ENCODE data around the gene ESRRB.

The ESRRB gene

DNA sequence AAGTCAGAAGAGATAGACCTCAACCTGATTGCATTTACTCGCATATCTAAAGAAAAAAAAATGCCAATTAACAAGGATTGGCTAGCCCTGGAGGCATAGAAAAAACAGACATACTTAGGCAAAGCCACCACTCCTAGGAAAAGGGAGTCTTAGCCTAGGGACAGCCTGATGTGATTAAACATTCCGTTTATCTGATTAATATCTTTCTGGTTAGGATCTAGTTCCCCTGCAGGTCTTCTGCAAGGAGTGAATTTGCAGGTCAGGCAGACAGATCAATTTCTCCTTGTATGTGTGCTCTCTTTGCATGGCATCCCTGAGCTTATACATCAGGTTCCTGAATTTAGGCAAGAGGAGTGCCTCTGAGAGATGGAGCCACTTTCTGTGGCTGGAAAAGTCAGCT is 70.5 kb downstream of the ESRRB start:
- H3K27me3 ChIP-seq (ENCODE audit: insufficient read depth, low read depth, severe bottlenecking), result no peaks in the 10 kb centered on the region
- H3K27ac ChIP-seq, result no peak overlapping the region
- no peaks in the 10 kb centered on the region for H3K9me3 ChIP-seq (ENCODE audit: severe bottlenecking)
- H3K36me3 ChIP-seq, result no peaks in the 10 kb centered on the region
- TF ChIP-seq CTCF (IDR thresholded peaks at IDR 0.05; ENCODE audit: low read depth, low read length), result no peak
- no peak overlapping the region for H3K4me3 ChIP-seq (ENCODE audit: low read depth, low read length)
- no peak for DNase-seq

- Histone ChIP-seq H3K27ac (no peak overlapping the region), H3K27me3 (ENCODE audit: insufficient read depth, low read depth, severe bottlenecking) (no peaks in the 10 kb centered on the region), H3K36me3 (no peaks in the 10 kb centered on the region), H3K4me3 (ENCODE audit: low read depth, low read length) (no peak overlapping the region), H3K9me3 (ENCODE audit: severe bottlenecking) (no peaks in the 10 kb centered on the region)
- TF ChIP-seq CTCF (IDR thresholded peaks at IDR 0.05; ENCODE audit: low read depth, low read length), result no peak
- no peak for DNase-seq
These were observed 71.0 kb downstream of the ESRRB start for GRCh38 chr14:76446921-76447320.

- TF ChIP-seq CTCF (IDR thresholded peaks at IDR 0.05; ENCODE audit: low read depth, low read length), result no peak
- Histone ChIP-seq H3K36me3 (no peaks in the 10 kb centered on the region), H3K4me3 (ENCODE audit: low read depth, low read length) (no peak overlapping the region), H3K9me3 (ENCODE audit: severe bottlenecking) (no peaks in the 10 kb centered on the region), H3K27ac (no peak overlapping the region), H3K27me3 (ENCODE audit: insufficient read depth, low read depth, severe bottlenecking) (no peaks in the 10 kb centered on the region)
- no peak for DNase-seq
These were observed 74.5 kb downstream of the ESRRB start for GRCh38 chr14:76450476-76450875.

DNA sequence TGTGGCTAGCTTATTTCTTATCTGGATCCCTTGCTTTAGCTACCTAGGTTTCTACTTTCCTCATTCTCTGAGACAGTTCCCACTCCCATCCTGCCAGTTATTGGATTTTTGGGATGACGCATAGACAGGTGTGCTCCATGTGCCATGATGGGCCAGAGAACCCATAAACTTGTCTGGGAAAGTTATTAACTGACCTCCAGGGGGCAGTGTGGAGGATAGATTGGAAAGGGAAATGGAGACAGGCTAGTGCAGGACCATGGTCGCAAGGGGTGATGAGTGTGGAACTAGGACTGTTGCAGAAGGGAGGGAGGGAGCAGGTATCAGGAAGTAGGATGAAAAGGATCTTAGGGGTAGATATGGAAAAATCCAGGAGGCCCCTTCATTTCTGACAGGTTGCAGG is 80.3 kb downstream of the ESRRB start:
- TF ChIP-seq CTCF (IDR thresholded peaks at IDR 0.05; ENCODE audit: low read depth, low read length), result peak; percentile 56
- Histone ChIP-seq H3K27me3 (ENCODE audit: insufficient read depth, low read depth, severe bottlenecking) (no peaks in the 10 kb centered on the region), H3K9me3 (ENCODE audit: severe bottlenecking) (no peaks in the 10 kb centered on the region), H3K36me3 (no peaks in the 10 kb centered on the region), H3K4me3 (ENCODE audit: low read depth, low read length) (no peak overlapping the region), H3K27ac (no peak overlapping the region)
- peak; percentile 75 for DNase-seq

DNA sequence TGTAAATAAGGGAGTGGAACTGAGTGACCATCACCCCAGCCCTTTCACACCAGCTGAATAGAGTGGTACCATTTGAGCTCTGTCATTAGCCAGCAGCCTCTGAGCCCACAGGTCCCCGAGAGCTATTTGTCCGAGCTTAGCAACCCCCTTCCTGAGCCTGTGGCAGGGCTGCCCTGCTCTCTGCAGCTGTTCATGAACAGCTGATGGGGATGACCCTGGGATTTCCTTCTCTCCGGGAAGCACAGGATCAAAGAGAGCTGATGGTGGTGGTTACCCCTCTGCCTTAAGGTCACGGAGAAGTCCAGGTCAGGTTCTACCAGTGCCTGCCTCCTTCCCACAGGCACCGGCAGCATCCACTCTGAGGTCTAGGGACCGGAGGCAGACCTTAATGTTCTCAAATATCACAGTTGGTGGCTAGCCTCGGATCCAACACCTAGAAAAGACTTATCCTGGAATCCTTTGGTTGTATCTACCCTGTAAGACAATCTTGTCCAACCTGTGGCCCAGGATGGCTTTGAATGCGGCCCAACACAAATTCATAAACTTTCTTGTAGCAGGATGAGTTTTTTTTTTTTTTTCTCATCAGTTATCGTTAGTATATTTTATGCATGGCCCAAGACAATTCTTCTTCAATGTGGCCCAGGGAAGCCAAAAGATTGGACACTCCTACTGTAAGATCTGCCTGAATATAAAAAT is 81.1 kb downstream of the ESRRB start:
- no peak for TF ChIP-seq CTCF (IDR thresholded peaks at IDR 0.05; ENCODE audit: low read depth, low read length)
- peak; percentile 54 for DNase-seq
- Histone ChIP-seq H3K36me3 (no peaks in the 10 kb centered on the region), H3K9me3 (ENCODE audit: severe bottlenecking) (no peaks in the 10 kb centered on the region), H3K4me3 (ENCODE audit: low read depth, low read length) (no peak overlapping the region), H3K27ac (no peak overlapping the region), H3K27me3 (ENCODE audit: insufficient read depth, low read depth, severe bottlenecking) (no peaks in the 10 kb centered on the region)

GRCh38 chr14:76457841-76458240 is 81.9 kb downstream of the ESRRB start:
- no peak for TF ChIP-seq CTCF (IDR thresholded peaks at IDR 0.05; ENCODE audit: low read depth, low read length)
- H3K27ac ChIP-seq, result no peak overlapping the region
- no peaks in the 10 kb centered on the region for H3K36me3 ChIP-seq
- no peaks in the 10 kb centered on the region for H3K9me3 ChIP-seq (ENCODE audit: severe bottlenecking)
- no peaks in the 10 kb centered on the region for H3K27me3 ChIP-seq (ENCODE audit: insufficient read depth, low read depth, severe bottlenecking)
- DNase-seq, result no peak
- no peak overlapping the region for H3K4me3 ChIP-seq (ENCODE audit: low read depth, low read length)

Measured in WERI-Rb-1 (cell line).